ENCODE measurements around the gene CEND1.

CEND1 gene

DNA sequence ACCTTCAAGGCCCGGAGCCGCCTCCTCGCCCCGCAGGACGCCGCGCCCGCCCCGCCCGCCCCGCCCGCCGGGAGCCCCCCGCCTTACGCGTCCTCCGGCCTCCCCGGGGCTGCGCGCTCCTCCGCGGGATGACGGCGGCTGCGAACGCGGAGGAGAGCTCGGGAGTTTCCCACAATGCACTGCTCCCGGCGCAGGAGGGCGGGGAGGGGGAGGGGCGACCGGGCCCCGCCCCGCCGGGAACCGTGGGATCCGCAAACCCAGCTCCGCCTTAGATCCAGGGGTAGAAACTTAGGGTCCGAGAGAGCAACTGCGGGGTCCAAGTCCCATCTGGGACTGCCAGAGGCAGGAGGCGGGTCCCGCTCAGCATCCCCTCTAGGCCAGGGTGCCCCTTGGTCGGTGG, at the start of gene CEND1:
CEND1 (minus strand) TSS at position 148 of the 400 bp plus-strand sequence. CDS start 1,514 bp downstream, outside the sequence.
- no peak for DNase-seq

GRCh38 chr11:839280-839623, 49.4 kb upstream of the CEND1 start:
- DNase-seq = no peak

- DNase-seq = no peak
Observed at GRCh38 chr11:838441-839279, 48.8 kb upstream of the CEND1 start.

DNA sequence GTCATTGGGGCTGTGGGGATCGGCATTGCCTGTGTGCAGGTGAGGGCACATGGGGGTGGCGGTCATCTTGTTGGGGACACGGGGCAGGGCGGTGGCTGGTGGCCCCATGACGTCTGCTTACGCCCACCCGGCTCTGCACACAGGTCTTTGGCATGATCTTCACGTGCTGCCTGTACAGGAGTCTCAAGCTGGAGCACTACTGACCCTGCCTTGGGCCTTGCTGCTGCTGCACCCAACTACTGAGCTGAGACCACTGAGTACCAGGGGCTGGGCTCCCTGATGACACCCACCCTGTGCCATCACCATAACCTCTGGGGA, 48.1 kb upstream of the CEND1 start:
- no peak for DNase-seq

GRCh38 chr11:837189-837989, 47.5 kb upstream of the CEND1 start:
- DNase-seq = no peak

GRCh38 chr11:836700-837099, 46.8 kb upstream of the CEND1 start:
- no peak for DNase-seq

GRCh38 chr11:836274-836673, 46.4 kb upstream of the CEND1 start:
- DNase-seq = no peak

GRCh38 chr11:834371-835316, 44.8 kb upstream of the CEND1 start:
- no peak for DNase-seq

DNA sequence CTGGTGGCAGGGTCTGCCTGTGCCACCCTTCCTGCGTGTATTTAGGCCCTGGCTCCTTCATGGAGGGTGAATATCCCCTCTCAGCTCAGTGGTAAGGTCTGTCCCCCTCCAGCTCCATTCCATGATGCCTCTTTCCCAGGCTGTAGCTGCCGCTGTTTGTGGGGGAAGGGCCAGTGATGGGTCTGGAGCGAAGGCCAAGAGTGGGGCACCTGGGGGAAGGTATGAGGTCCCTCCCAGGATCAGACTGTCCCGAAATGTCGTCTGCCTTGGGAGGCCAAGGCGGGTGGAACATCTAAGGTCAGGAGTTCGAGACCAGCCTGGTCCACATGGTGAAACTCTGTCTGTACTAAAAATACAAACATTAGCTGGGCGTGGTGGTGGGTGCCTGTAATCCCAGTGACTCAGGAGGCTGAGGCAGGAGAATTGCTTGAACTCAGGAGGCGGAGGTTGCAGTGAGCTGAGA, 44.0 kb upstream of the CEND1 start:
- DNase-seq = no peak

DNA sequence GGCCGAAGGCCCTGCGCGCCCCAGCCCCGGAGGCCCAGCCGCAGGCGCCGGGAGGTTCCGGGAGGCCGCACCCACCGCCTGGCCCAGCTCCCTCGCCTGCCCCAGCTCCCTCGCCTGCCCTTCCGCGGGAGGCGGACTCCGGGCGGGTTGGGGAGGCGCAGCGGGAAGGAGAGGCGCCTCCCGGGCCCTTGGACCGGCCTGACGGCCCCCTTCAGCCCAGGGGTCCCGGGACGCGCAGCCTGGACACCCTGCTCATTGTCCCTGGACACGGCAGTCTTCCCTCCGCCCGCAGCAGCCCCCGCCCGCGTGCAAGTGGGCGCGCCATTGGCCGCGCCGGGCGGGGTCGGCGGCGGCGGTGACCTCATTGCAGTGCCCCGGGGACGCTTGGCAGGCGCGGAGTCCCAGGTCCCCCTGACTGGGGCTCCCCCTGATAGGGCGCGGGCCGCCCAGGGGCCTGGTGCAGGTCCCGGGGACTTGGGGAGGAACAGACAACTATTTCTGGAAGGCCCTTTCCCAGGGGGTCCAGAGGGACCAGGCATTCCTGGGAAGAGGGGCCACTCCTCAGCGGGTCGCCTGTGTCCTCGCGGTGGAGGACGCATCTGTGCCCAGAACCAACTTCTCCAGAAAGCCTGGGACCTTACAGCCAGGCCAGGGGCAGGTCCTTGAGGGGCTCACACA, 43.4 kb upstream of the CEND1 start:
- no peak for DNase-seq

DNA sequence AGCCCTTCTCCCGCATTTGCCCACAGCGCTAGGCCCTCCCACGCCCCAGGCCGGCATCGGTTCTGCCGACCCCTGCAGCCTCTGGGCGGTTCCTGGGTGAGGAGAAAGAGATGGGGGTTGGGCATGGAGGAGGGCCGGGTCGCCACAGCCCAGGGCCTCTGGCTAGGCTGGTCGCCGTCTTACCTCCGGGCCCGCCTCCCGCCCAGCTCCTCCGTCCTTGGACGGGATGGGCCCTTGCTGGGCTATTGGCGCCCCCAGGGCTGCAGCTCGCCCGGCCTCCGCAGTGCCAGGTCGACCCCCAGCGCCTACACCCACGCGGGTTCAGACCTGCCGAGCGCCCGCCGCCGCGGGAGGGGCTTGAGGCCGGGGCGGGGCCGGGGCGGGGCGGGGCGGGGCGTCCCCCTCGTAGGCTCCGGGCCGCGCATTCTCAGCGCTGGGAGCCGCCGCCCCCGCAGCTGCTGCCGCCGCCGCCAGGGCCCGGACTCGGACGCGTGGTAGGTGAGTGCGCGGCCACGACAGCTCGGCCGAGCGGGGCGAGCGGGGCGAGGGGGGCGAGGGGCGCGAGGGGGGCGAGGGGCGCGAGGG, 42.7 kb upstream of the CEND1 start, which contains the start of gene CD151:
CD151 (plus strand) TSS at position 424 of the 585 bp plus-strand sequence. CDS start 3,118 bp downstream, outside the sequence.
- DNase-seq = peak; percentile 32

DNA sequence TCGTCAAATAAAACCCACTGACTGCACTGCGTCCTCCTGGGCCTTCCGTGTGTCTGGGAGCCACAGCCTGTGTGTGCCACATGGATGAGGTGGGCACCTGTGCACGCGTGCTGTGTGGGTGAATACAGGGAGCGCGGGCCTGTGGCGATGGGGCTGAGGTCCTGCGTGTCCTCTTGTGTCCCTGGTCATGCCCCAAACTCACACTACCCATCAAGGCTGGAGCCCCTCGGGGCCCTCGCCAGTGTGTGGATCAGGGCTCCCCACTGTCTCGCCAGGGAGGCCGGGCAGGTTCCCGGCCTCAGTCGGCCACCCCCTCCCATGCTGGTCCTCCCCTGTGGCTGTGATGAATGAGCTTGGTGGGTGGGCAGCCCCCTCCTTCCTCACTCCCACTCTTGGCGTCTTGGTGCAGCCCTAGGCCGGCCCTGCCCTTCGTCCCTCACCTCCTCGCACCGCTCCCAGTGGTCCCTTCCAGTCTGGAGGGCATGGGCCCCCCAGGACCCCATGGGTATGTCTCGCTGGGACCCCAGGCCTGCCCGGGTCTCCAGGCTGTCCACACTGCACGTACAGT, 42.2 kb upstream of the CEND1 start:
- DNase-seq = no peak

DNA sequence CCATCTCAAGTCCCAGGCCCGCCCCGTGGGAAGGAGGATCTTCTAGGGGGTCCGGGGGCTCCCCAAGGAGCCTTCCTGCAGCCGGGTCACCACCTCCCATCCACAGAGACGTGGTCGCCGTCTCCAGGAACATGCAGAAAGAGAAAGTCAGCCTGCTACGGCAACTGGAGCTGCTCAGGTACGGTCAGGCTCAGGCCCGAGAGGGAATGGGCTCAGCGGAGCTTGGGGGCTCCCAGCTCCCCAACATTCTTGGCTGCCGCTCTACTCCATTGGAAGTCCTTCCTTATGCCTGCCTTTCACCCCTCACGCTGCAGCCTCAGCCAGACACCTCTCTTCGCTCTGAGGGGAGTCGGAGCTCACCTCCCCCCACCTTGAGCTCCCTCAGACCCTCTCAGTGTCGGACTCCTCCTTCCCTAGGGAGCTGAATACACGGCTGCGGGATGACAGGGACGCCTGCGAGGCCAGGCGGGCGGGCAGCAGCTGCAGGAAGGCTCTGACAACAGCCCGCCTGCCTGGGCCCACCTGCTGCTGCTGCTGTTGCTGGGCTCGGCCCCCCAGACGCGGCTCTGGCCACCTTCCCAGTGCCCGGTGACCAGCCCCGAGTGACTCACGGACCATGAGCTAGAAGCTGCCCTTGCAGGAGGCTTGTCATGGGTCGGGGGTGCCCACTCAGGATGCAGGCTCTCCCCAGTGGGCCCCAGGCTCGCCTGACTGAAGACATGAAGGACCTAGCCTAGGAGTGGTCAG, 41.4 kb upstream of the CEND1 start:
- DNase-seq = no peak

DNA sequence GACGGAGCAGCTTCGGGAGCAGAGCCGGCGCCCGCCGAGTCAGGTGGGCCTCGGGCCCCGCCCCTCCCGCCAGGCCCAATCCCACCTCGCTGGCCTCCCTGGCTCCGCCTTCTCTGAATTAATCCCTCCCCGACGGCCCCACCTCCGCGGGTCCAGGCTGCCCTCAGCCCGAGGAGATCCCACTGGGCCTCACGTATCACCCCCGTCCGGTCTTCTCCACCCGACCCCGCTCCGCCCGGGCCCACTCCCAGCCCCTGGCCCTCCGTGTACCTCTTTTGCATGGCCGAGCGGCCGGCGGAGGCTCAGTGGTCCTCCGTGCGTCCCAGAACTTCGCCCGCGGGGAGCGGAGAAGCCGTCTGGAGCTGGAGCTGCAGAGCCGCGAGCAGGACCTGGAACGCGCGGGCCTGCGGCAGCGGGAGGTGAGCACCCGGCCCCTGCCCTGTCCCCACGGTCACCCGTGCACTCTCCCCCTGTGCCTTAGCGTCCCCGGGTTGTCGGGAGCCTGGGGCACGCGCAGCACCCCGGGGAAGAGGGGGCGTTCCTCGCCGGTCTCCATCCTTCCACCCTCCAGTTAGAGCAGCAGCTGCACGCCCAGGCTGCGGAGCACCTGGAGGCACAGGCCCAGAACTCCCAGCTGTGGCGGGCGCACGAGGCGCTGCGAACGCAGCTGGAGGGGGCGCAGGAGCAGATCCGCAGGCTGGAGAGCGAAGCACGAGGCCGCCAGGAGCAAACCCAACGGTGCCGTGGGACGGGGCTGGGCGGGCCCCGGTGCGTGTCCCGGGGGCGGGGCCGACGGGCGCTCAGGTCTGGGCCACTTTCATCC, 40.6 kb upstream of the CEND1 start:
- DNase-seq = peak; percentile 32

DNA sequence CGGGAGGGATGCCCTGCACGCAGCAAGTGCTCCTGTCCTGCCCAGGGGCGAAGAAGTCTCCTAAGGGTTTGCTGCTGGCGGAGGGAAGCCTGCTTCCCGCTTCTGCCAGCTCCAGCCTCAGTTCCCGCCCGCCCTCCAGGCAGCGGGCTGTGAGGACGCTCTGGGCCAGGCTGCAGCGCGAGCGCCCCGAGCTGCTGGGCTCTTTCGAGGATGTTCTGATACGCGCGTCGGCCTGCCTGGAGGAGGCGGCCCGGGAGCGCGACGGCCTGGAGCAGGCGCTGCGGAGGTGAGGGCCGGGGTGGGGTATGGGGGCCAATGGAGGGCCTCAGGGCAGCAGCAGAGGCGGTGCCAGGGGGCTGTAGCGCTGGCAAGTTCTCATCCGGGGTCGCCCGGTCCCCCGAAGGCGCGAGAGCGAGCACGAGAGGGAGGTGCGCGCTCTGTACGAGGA, 40.0 kb upstream of the CEND1 start:
- no peak for DNase-seq

DNA sequence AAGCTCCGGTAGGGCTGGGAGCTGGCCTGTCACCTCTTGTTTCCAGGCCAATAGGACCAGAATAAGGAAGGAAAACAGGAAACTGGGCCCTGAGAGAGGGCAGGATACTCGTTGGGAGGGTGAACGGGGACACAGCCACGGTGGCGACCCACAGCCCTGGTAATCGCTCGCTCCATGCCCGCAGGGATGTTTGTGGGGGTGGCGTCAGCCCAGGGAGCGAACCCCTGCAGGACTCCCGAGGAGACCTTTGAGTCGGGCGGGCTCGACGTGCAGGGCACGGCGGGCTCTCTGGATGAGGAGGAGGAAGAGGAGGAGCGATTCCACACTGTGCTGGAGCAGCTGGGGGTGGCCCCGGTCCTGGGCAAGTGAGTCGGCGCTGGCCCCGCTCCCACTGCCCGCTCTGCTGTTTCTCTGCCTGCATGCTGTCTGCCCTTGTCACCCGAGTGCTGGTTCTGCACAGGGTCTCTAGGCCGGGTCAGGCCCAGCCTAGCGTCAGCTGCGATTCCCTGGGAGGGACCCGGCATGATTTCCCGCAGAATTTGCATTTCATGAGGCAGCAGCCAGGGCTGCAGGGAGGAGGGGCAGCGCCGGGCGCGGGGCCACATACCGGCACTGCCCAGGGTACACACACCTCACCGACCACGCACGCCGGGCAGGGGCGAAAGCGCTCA, 39.4 kb upstream of the CEND1 start:
- no peak for DNase-seq

- DNase-seq = no peak
Observed at GRCh38 chr11:828506-829175, 38.8 kb upstream of the CEND1 start.

- DNase-seq = no peak
Observed at GRCh38 chr11:827897-828192, 38.0 kb upstream of the CEND1 start, which contains the start of gene CRACR2B. TSS of gene CRACR2B (plus strand) at chr11:827919. CDS start at chr11:828608, 689 bp downstream.

All from activated CD4-positive, alpha-beta T cell treated with anti-CD3 and anti-CD28 coated beads for 1 hour (primary cell).